HG03432 (cell line): ENCODE data around the gene GPC1.

Experiments used
- ATAC-seq: cut with Tn5 transposase; IDR thresholded peaks from one replicate; pipeline ENCODE4 v1.9.1; 2021; ENCODE audit warnings: mild to moderate bottlenecking, moderate library complexity; ENCODE audit not compliant: unreplicated experiment

GPC1 gene

DNA sequence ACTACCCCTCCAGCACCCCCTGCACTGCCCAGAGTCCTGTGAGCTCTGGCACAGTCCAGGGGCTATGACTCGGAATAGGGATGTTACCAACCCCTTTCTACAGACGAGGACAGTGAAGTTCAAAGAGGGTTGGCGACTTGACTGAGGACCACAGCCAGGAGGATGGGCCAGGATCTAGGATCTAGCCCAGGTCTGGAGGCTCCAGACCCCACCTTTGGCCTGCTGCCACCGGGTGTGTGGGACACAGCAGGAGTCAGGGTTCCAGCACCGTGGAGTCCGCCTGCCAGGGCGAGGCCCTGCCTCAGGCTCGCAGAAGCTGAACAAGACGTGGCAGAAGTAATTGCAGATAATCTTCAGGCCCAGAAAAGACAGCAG lies 37.9 kb upstream of the GPC1 start:
- no peak for ATAC-seq

DNA sequence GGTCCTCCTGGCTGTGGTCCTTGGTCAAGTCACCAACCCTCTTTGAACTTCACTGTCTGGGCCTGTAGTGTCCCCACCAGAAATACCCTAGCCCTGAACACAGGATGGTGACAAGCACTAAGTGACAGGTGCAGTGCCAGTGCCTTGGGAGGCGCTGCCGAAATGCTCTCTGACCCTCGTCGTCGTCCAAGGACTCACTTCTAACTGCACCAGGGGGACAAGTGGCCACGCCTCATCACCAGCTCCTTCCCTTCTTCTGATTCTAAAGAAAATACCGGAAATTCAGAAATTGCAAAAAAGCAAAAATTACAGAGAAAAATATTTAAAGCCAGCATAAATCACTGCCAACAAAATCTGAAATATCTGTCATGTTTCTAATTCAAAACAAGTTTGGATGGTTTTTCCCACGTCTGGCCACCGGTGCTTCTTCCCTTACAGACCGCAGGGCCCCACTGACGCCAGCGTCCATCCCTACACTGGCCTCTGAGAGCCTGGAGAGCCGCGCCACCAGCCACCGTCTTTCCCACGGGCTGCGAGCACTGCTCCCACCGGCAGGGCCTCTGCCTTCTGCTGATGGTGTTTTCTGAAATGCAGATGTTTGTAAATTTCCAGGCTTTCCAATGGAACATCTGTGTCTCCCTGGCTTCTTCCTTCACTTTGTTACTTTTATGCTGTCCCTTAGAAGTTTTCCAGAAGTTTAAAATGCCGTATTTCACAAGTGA lies 37.4 kb upstream of the GPC1 start:
- ATAC-seq: no peak

- no peak for ATAC-seq
Observed at GRCh38 chr2:240398661-240399267, 36.7 kb upstream of the GPC1 start.

GRCh38 chr2:240399419-240400324 lies 35.8 kb upstream of the GPC1 start:
- ATAC-seq: no peak

DNA sequence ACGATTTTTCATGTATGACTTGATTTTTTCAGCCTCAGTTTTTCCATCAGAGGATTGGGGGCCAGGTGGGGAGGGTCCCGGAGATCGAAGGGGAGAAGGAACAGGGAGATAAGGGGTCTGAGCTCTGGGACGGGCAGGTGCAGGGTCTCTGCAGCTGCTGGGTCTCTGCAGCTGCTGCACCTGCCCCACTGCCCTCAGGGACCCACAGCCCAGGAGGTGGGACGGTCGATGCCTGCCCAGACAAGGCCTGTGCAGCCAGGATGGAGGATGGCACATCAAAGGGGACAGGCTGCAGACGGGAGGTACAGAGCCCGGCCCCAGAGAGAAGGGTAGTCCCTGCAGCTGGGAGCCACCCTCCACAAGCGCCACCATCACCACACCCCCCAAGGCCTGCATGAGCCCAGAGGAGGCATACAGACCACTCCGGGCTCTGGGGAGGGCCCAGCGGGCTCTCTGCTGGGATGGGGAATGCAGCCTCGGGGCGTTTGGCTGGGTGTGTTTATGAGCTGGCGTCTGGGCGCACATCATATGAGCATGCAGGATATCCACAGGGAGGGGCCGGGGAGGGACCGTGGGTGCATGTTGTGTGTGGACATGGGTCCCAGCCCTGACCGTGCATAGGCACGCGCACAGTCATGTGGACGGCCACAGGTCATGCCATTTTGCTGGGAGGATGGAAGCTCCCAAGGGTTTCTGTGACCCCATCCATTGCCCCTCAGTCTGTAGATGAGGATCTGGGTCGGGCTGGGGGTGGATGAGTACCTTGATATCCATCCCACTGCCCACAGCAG lies 34.9 kb upstream of the GPC1 start:
- no peak for ATAC-seq

GRCh38 chr2:240401308-240401707 lies 34.2 kb upstream of the GPC1 start:
- no peak for ATAC-seq

DNA sequence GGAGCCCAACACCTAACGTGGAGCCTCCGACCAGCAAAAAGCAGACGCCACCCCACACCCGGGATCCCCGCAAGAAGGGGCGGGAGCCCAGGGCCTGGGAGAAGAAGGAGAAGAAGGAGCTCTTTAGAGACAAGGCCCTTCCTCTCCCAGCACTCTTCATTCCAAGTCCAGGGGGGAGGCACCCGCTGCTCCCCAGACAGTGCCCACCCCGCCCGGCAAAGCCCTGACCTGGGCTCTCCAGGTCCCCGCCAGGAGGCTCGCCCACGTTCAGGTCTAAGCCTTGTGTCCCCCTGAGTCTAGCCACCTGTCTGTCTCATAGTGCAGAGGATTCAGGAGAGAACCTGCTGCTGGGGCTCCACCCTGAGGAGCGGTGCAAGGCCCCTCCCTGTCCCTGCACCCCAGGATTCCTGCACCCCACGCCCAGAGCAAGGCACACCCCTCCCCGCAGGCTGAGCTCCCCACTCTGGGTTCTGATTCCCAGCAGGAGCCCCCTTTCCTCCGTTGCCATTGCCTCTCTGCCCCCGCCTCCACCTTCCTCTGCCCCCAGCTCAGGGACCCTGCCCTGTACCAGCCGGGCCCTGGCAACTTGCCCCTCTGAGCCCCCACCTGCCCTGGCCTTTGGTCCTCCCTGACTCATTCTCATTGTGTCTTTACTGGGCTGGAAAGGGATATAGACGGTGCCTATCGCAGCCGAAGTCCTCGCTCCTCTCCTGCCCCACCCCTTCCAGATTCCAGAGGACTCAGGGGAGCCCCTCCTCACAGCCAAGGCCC lies 33.5 kb upstream of the GPC1 start:
- ATAC-seq: no peak

GRCh38 chr2:240402566-240403272 lies 32.7 kb upstream of the GPC1 start:
- no peak for ATAC-seq

DNA sequence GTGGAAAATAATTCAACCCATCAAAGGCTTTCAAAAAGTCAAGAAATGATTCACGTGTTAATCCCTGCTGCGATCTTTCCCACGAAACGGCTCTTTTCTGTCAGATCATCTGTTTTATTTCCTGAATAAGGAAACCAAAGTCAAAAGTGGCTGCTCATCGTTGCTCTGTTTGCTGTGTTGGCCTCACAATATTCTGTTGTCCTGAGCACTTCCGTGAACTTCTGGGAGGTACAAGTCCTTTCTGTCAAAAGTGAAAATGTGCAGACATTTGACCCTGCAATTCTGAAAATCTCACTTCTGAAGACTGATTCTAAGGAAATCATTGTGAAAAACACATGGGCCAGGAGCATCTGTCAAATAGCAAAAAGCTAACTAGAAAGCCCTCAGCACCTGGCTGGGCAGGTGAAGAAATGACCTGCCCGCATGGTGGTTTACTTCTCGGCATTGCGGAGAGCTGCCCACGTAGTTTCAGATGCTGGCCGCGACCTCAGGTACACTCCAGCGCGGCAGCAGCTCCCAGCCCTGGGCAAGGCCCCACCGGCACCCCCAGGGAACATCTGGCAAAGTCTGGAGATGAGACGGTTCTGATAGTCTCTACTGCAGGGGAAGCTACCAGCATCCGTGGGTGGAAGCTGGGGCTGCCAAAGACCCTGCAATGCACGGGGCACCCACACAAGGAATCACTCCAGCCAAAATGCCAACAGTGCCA lies 31.9 kb upstream of the GPC1 start:
- no peak for ATAC-seq

GRCh38 chr2:240404174-240404852 lies 31.1 kb upstream of the GPC1 start:
- ATAC-seq: no peak

- no peak for ATAC-seq
Observed at GRCh38 chr2:240405133-240405532, 30.3 kb upstream of the GPC1 start.

- no peak for ATAC-seq
Observed at GRCh38 chr2:240405684-240406313, 29.7 kb upstream of the GPC1 start.

DNA sequence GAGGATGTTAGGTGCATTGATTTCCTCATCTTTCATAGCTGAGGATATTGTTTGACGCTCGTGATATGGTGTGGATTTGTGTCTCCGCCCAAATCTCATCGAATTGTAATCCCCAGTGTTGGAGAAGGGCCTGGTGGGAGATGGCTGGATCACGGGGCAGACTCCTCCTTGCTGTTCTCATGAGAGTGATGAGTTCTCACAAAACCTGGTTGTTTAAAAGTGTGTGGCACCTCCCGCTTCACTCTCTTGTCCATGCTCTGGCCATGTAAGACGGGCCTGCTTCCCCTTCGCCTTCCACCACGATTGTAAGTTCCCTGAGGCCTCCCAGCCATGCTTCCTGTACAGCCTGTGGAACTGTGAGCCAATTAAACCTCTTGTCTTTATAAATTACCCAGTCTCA lies 28.4 kb upstream of the GPC1 start:
- no peak for ATAC-seq

- no peak for ATAC-seq
Observed at GRCh38 chr2:240410004-240410403, 25.5 kb upstream of the GPC1 start.

DNA sequence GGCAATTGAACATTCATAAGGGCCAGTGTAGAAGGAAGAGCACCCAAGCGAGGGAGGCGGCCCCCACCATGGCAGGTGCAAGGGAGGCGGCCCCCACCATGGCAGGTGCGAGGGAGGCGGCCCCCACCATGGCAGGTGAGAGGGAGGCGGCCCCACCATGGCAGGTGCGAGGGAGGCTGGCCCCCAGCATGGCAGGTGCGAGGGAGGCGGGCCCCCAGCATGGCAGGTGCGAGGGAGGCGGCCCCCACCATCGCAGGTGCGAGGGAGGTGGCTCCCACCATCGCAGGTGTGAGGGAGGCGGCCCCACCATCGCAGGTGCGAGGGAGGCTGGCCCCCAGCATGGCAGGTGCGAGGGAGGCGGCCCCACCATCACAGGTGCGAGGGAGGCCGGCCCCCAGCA lies 24.7 kb upstream of the GPC1 start:
- ATAC-seq: no peak

- no peak for ATAC-seq
Observed at GRCh38 chr2:240411261-240412160, 24.0 kb upstream of the GPC1 start.
